Mesenchymal stem cell (in vitro differentiated cells and primary cell): Measurements from ENCODE around the gene NLRP2B. TPM values are rescaled to one million over a fixed set of nuclear protein-coding genes. Genes with fewer than 3 reads are reported as not detected.
"Not testable (repeated sequence)": the region's sequence is repeated elsewhere in the genome, so short reads cannot be mapped to it uniquely, and the experiment has no call there.

Experiments used
- DNase-seq: peaks from one replicate; pipeline ENCODE4 v3.0.0-alpha.2; 2013
- H2AFZ ChIP-seq: one replicate; pipeline ENCODE4 v1.6.1; 2013; ENCODE audit warnings: low read depth, mild to moderate bottlenecking, control low read depth, inconsistent platforms, low read length, moderate library complexity
- H2AK5ac ChIP-seq: 2 replicates; pipeline ENCODE4 v1.6.1; 2013; ENCODE audit warnings: low read length, moderate library complexity, mild to moderate bottlenecking, inconsistent platforms; ENCODE audit not compliant: severe bottlenecking
- H2BK120ac ChIP-seq: one replicate; pipeline ENCODE4 v1.6.1; 2013; ENCODE audit warnings: low read depth, mild to moderate bottlenecking, inconsistent platforms, low read length, moderate library complexity
- H2BK12ac ChIP-seq, 2 experiments: one replicate each; pipeline ENCODE4 v1.6.1; 2013; ENCODE audit warnings: inconsistent platforms in 2 of 2, low read length in 2 of 2, mild to moderate bottlenecking in 2 of 2, moderate library complexity in 2 of 2, control low read depth in 1 of 2
- H2BK15ac ChIP-seq: one replicate; pipeline ENCODE4 v1.6.1; 2013; ENCODE audit warnings: mild to moderate bottlenecking, low read depth, inconsistent platforms; ENCODE audit not compliant: poor library complexity, severe bottlenecking
- H2BK5ac ChIP-seq: 2 replicates; pipeline ENCODE4 v1.6.1; 2013; ENCODE audit warnings: low read depth, mild to moderate bottlenecking, low read length, control low read depth, inconsistent platforms; ENCODE audit not compliant: poor library complexity, severe bottlenecking
- H3K14ac ChIP-seq, 2 experiments: one replicate each; pipeline ENCODE4 v1.6.1; 2013; ENCODE audit warnings: inconsistent platforms in 2 of 2, low read length in 2 of 2, control low read depth in 1 of 2, mild to moderate bottlenecking in 1 of 2, moderate library complexity in 1 of 2
- H3K18ac ChIP-seq, 2 experiments: one replicate each; pipeline ENCODE4 v1.6.1; 2013; ENCODE audit warnings: inconsistent platforms in 2 of 2, low read length in 2 of 2, control low read depth in 1 of 2, low read depth in 1 of 2, mild to moderate bottlenecking in 1 of 2
- H3K23ac ChIP-seq, 2 experiments: one replicate each; pipeline ENCODE4 v1.6.1; 2013; ENCODE audit warnings: inconsistent platforms in 2 of 2, low read length in 2 of 2, mild to moderate bottlenecking in 2 of 2, moderate library complexity in 2 of 2, control low read depth in 1 of 2
- H3K27ac ChIP-seq: 2 replicates; pipeline ENCODE4 v1.5.1; 2013; ENCODE audit warnings: mild to moderate bottlenecking, moderate library complexity, low read length, control low read depth, inconsistent platforms; ENCODE audit not compliant: poor library complexity, severe bottlenecking
- H3K27me3 ChIP-seq, 2 experiments: 2 replicates each; pipeline versions ENCODE4 v1.6.1 to v1.7.0; 2013; ENCODE audit warnings: low read length in 2 of 2, mild to moderate bottlenecking in 2 of 2, moderate library complexity in 2 of 2, control low read depth in 1 of 2, inconsistent platforms in 1 of 2; ENCODE audit not compliant: control insufficient read depth in 1 of 2, insufficient read depth in 1 of 2
- H3K36me3 ChIP-seq, 2 experiments: 2 replicates each; pipeline versions ENCODE4 v1.6.1 to v1.7.0; 2013; ENCODE audit warnings: low read length in 2 of 2, control low read depth in 1 of 2, inconsistent platforms in 1 of 2, low read depth in 1 of 2, mild to moderate bottlenecking in 1 of 2; ENCODE audit not compliant: insufficient read depth in 2 of 2, control insufficient read depth in 1 of 2
- H3K4ac ChIP-seq, 2 experiments: one replicate each; pipeline ENCODE4 v1.6.1; 2013; ENCODE audit warnings: inconsistent platforms in 2 of 2, low read length in 2 of 2, mild to moderate bottlenecking in 2 of 2, moderate library complexity in 2 of 2, control low read depth in 1 of 2, low read depth in 1 of 2
- H3K4me1 ChIP-seq: 2 replicates; pipeline ENCODE4 v1.6.1; 2013; ENCODE audit warnings: low read depth, low read length, control low read depth; ENCODE audit not compliant: control insufficient read depth, insufficient read depth
- H3K4me2 ChIP-seq: 2 replicates; pipeline ENCODE4 v1.6.1; 2013; ENCODE audit warnings: low read length, mild to moderate bottlenecking, inconsistent platforms; ENCODE audit not compliant: poor library complexity, severe bottlenecking
- H3K4me3 ChIP-seq, 2 experiments: 2 replicates each; pipeline versions ENCODE4 v1.5.1 to v1.7.0; 2013; ENCODE audit warnings: low read length in 2 of 2, mild to moderate bottlenecking in 2 of 2, control low read depth in 1 of 2, low read depth in 1 of 2; ENCODE audit not compliant: insufficient read depth in 1 of 2
- H3K79me1 ChIP-seq: replicated peaks from 2 replicates; pipeline ENCODE4 v1.6.1; 2013; ENCODE audit warnings: mild to moderate bottlenecking, control low read depth, low read length, inconsistent platforms; ENCODE audit not compliant: poor library complexity, severe bottlenecking
- H3K9ac ChIP-seq: 2 replicates; pipeline ENCODE4 v1.7.0; 2013; ENCODE audit warnings: mild to moderate bottlenecking, low read length, moderate library complexity
- H3K9me3 ChIP-seq: 2 replicates; pipeline ENCODE4 v1.7.0; 2013; ENCODE audit warnings: mild to moderate bottlenecking, low read length; ENCODE audit not compliant: control insufficient read depth
- H4K8ac ChIP-seq: one replicate; pipeline ENCODE4 v1.6.1; 2013; ENCODE audit warnings: inconsistent platforms, mild to moderate bottlenecking, low read length, moderate library complexity
- H4K91ac ChIP-seq: one replicate; pipeline ENCODE4 v1.6.1; 2013; ENCODE audit warnings: mild to moderate bottlenecking, low read length, inconsistent platforms
- WGBS: methylation state at CpG from one replicate; pipeline ENCODE4 v1.1.7; 2013; ENCODE audit warnings: mixed read lengths; 5-methylcytosine and 5-hydroxymethylcytosine counted together
- polyA plus RNA-seq, 2 experiments: library from polyadenylated mRNA; stranded (reverse); fragments of 200-250 nt; gene quantifications; one replicate each; pipeline ENCODE4 v1.2.3, GENCODE V29; 2013

The NLRP2B gene
- not detected for polyA plus RNA-seq (2013, experiment 1 of 2)
- not detected for polyA plus RNA-seq (2013, experiment 2 of 2)

- no peak within 1 kb of the TSS for H3K14ac ChIP-seq
- no peak within 1 kb of the TSS for H3K27ac ChIP-seq
- no peak within 1 kb of the TSS for H3K18ac ChIP-seq
- H3K4me1 ChIP-seq = no peaks in the 10 kb centered on the region
- DNase-seq = no peak
- H2AK5ac ChIP-seq = no peak within 1 kb of the TSS
- no peaks in the 10 kb centered on the region for H3K36me3 ChIP-seq
- no peak within 1 kb of the TSS for H4K8ac ChIP-seq
- H2AFZ ChIP-seq = no peak within 1 kb of the TSS
- no peak within 1 kb of the TSS for H2BK15ac ChIP-seq
- no peak within 1 kb of the TSS for H3K4me3 ChIP-seq
- H3K4ac ChIP-seq = no peak within 1 kb of the TSS
- no peaks in the 10 kb centered on the region for H3K27me3 ChIP-seq
- H4K91ac ChIP-seq = no peak within 1 kb of the TSS
- H2BK5ac ChIP-seq = no peak within 1 kb of the TSS
- H3K4me2 ChIP-seq = no peak within 1 kb of the TSS
- H2BK12ac ChIP-seq = no peak within 1 kb of the TSS
- H3K9me3 ChIP-seq = peaks cover 10% of the 10 kb centered on the region
- no peak within 1 kb of the TSS for H3K23ac ChIP-seq
- H2BK120ac ChIP-seq = no peak within 1 kb of the TSS
- 80% methylated on average over 3 of the region's 6 CpGs for WGBS
- H3K79me1 ChIP-seq = no peaks in the 10 kb centered on the region
- H3K9ac ChIP-seq = no peak within 1 kb of the TSS
Measured at GRCh38 chrX:57680160-57680559, at the start of gene NLRP2B. TSS of gene NLRP2B (minus strand) at chrX:57680260.

- not testable (repeated sequence) for H2AFZ ChIP-seq, H3K18ac ChIP-seq, H3K4me2 ChIP-seq, H4K8ac ChIP-seq, H3K36me3 ChIP-seq, H3K4ac ChIP-seq, H3K14ac ChIP-seq, H2BK15ac ChIP-seq, H3K27me3 ChIP-seq, H3K23ac ChIP-seq, H2BK12ac ChIP-seq, H3K9ac ChIP-seq, H2BK120ac ChIP-seq, H3K79me1 ChIP-seq, H4K91ac ChIP-seq, H2BK5ac ChIP-seq, H3K27ac ChIP-seq, DNase-seq, H3K4me1 ChIP-seq, H3K4me3 ChIP-seq, H2AK5ac ChIP-seq
- 94% methylated on average over 2 of the region's 3 CpGs for WGBS
- H3K9me3 ChIP-seq = peaks cover 29% of the 10 kb centered on the region
Measured at GRCh38 chrX:57725995-57726394, 45.9 kb upstream of the NLRP2B start.

- Histone ChIP-seq H2AFZ (no peak overlapping the region), H3K23ac (no peak overlapping the region), H3K9me3 (peaks cover 9% of the 10 kb centered on the region), H3K14ac (no peak overlapping the region), H3K4me1 (no peaks in the 10 kb centered on the region), H3K4ac (no peak overlapping the region), H3K36me3 (no peaks in the 10 kb centered on the region), H3K4me2 (no peak overlapping the region), H2BK5ac (no peak overlapping the region), H3K79me1 (no peaks in the 10 kb centered on the region), H3K4me3 (no peak overlapping the region), H2BK12ac (no peak overlapping the region), H2BK120ac (no peak overlapping the region), H3K27ac (no peak overlapping the region), H3K27me3 (no peaks in the 10 kb centered on the region), H3K9ac (no peak overlapping the region), H4K91ac (no peak overlapping the region), H2AK5ac (no peak overlapping the region), H2BK15ac (no peak overlapping the region), H3K18ac (no peak overlapping the region), H4K8ac (no peak overlapping the region)
- WGBS = no CpG with 5 or more reads among the region's 2 CpGs
- no peak for DNase-seq
Measured at GRCh38 chrX:57681341-57681740, 1.3 kb upstream of the NLRP2B start.

- no peak overlapping the region for H3K27ac ChIP-seq
- no peak overlapping the region for H2BK120ac ChIP-seq
- no peak overlapping the region for H3K4me2 ChIP-seq
- 91% methylated on average over 35 of the region's 37 CpGs for WGBS
- no peak overlapping the region for H3K4ac ChIP-seq
- H3K4me3 ChIP-seq = no peak overlapping the region
- no peak for DNase-seq
- H4K8ac ChIP-seq = no peak overlapping the region
- H2BK5ac ChIP-seq = no peak overlapping the region
- no peak overlapping the region for H2BK12ac ChIP-seq
- H3K79me1 ChIP-seq = no peaks in the 10 kb centered on the region
- no peaks in the 10 kb centered on the region for H3K36me3 ChIP-seq
- H2BK15ac ChIP-seq = no peak overlapping the region
- H3K23ac ChIP-seq = no peak overlapping the region
- no peak overlapping the region for H2AFZ ChIP-seq
- H3K4me1 ChIP-seq = no peaks in the 10 kb centered on the region
- H3K27me3 ChIP-seq = no peaks in the 10 kb centered on the region
- H3K9ac ChIP-seq = no peak overlapping the region
- no peak overlapping the region for H4K91ac ChIP-seq
- H2AK5ac ChIP-seq = no peak overlapping the region
- no peak overlapping the region for H3K14ac ChIP-seq
- H3K18ac ChIP-seq = no peak overlapping the region
- peaks cover 17% of the 10 kb centered on the region for H3K9me3 ChIP-seq
Measured at GRCh38 chrX:57678686-57679428, 1.2 kb downstream of the NLRP2B start.
